Measurements from ENCODE around the gene FAM163A. TPM values are rescaled to one million over a fixed set of nuclear protein-coding genes. Genes with fewer than 3 reads are reported as not detected.

FAM163A gene
- total and polyA plus RNA-seq, 12 donors, result 0.07 to 0.30 (median 0.15) TPM; not detected in 4

DNA sequence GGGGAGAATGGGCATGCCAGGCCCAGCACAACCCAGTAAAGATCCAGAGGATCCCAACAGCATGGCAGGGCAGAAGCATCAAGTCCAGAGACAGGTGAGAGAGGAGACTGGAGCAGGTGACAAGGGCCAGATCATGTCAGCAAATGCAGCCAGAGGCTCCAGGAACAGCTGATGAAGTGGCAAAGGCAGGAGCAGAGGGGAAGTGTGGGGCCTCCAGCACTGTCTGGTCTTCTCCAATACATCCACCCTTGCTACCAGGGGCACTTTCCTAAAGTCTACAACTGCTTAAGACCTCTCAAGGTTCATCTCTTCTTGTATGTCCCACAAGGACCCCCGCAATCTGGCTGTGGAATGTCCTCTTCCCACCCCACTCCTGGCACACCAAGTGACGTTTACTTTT, 17.4 kb downstream of the FAM163A start:
- peaks cover 0 to 5% (median 0%) of the 10 kb centered on the region in 7 donors for H3K27me3 ChIP-seq
- no peaks in the 10 kb centered on the region for H3K4me1 ChIP-seq
- no peaks in the 10 kb centered on the region for H3K9me3 ChIP-seq
- no peak overlapping the region for H3K27ac ChIP-seq
- no peaks in the 10 kb centered on the region for H3K36me3 ChIP-seq
- ATAC-seq (no peak), DNase-seq (no peak)
- TF ChIP-seq, protein P1, sequence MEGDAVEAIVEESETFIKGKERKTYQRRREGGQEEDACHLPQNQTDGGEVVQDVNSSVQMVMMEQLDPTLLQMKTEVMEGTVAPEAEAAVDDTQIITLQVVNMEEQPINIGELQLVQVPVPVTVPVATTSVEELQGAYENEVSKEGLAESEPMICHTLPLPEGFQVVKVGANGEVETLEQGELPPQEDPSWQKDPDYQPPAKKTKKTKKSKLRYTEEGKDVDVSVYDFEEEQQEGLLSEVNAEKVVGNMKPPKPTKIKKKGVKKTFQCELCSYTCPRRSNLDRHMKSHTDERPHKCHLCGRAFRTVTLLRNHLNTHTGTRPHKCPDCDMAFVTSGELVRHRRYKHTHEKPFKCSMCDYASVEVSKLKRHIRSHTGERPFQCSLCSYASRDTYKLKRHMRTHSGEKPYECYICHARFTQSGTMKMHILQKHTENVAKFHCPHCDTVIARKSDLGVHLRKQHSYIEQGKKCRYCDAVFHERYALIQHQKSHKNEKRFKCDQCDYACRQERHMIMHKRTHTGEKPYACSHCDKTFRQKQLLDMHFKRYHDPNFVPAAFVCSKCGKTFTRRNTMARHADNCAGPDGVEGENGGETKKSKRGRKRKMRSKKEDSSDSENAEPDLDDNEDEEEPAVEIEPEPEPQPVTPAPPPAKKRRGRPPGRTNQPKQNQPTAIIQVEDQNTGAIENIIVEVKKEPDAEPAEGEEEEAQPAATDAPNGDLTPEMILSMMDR (IDR thresholded peaks at IDR 0.05), result no peak
- 86 to 87% methylated on average over 2 of the region's 2 CpGs for WGBS, 2 donors
- no peak overlapping the region for H3K4me3 ChIP-seq
- intact Hi-C loops (cut with DNase I), result no loop called here

GRCh38 chr1:179761296-179761695, 18.2 kb downstream of the FAM163A start:
- TF ChIP-seq, protein P1 (IDR thresholded peaks at IDR 0.05), result no peak
- intact Hi-C loops (cut with DNase I), result no loop called here
- no peak for DNase-seq
- no peaks in the 10 kb centered on the region for H3K9me3 ChIP-seq
- H3K4me1 ChIP-seq, result no peaks in the 10 kb centered on the region
- no peak for ATAC-seq
- 61 to 68% methylated on average over 8 of the region's 8 CpGs for WGBS, 2 donors
- H3K27me3 ChIP-seq, result peaks cover 0 to 5% (median 0%) of the 10 kb centered on the region in 7 donors
- no peaks in the 10 kb centered on the region for H3K36me3 ChIP-seq
- H3K4me3 ChIP-seq, result no peak overlapping the region
- H3K27ac ChIP-seq, result no peak overlapping the region

- no peak for ATAC-seq
- intact Hi-C loops (cut with DNase I), result no loop called here
- WGBS, 2 donors, result 53 to 59% methylated on average over 6 of the region's 6 CpGs
Observed at GRCh38 chr1:179761846-179762640, 19.0 kb downstream of the FAM163A start.

DNA sequence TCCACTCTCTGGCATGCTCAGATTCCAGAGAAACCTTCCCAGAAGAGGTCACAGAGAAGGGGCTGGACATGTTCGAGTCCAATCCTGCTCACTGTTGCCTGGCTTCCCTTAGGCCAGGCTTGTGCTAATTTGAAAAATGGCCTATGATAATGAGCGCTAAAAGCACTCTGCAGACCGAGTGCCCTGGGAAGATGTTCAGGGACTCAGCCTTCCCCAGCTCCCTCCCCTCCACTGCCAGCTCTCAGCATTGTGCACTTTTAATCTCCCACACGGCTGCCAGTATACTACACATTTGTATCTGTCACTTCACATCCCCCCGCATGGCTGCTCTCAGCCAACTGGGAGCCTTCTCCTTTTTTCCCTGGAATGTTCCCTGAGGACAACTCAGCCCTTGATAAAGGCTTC, 24.1 kb downstream of the FAM163A start:
- intact Hi-C loops (cut with DNase I), result no loop called here
- no peak for ATAC-seq
- 84 to 90% methylated on average over 5 of the region's 5 CpGs for WGBS, 2 donors
- no peak for DNase-seq
- no peak overlapping the region for H3K27ac ChIP-seq
- H3K27me3 ChIP-seq, result peaks cover 0 to 5% (median 0%) of the 10 kb centered on the region in 7 donors
- no peaks in the 10 kb centered on the region for H3K36me3 ChIP-seq
- H3K4me1 ChIP-seq, result peaks cover 0 to 5% (median 0%) of the 10 kb centered on the region in 9 donors
- TF ChIP-seq, protein P1 (IDR thresholded peaks at IDR 0.05), result no peak
- peaks cover 0 to 8% (median 0%) of the 10 kb centered on the region in 11 donors for H3K9me3 ChIP-seq
- H3K4me3 ChIP-seq, result no peak overlapping the region

More at GRCh38 chr1:179761846-179762640, 19.0 kb downstream of the FAM163A start:
- H3K9me3 ChIP-seq, result no peaks in the 10 kb centered on the region
- H3K27me3 ChIP-seq, result peaks cover 0 to 5% (median 0%) of the 10 kb centered on the region in 7 donors
- no peaks in the 10 kb centered on the region for H3K36me3 ChIP-seq
- DNase-seq, result no peak
- TF ChIP-seq, protein P1 (IDR thresholded peaks at IDR 0.05), result no peak
- no peaks in the 10 kb centered on the region for H3K4me1 ChIP-seq
- H3K27ac ChIP-seq, result no peak overlapping the region
- H3K4me3 ChIP-seq, result no peak overlapping the region

Measured in heart right ventricle (tissue), 16 donors.